Measurements from ENCODE around the gene KCNH3. TPM values are rescaled to one million over a fixed set of nuclear protein-coding genes. Genes with fewer than 3 reads are reported as not detected.
"Not testable (repeated sequence)": the region's sequence is repeated elsewhere in the genome, so short reads cannot be mapped to it uniquely, and the experiment has no call there.

The KCNH3 gene
- total RNA-seq, 1 donor from 2014 or later, result 0.19 TPM

GRCh38 chr12:49527361-49528130, 11.3 kb upstream of the KCNH3 start:
- DNase-seq (ENCODE audit: low spot score), result no peak

GRCh38 chr12:49529414-49529813, 9.4 kb upstream of the KCNH3 start:
- DNase-seq (ENCODE audit: low spot score), result no peak

GRCh38 chr12:49531745-49532144, 7.1 kb upstream of the KCNH3 start:
- DNase-seq (ENCODE audit: low spot score), result no peak

GRCh38 chr12:49533331-49533730, 5.5 kb upstream of the KCNH3 start:
- DNase-seq (ENCODE audit: low spot score), result peak; percentile 85

GRCh38 chr12:49534122-49534521, 4.7 kb upstream of the KCNH3 start:
- not testable (repeated sequence) for DNase-seq (ENCODE audit: low spot score)

- peak; percentile 39 for DNase-seq (ENCODE audit: low spot score)
Measured at GRCh38 chr12:49534731-49535278, 4.0 kb upstream of the KCNH3 start.

GRCh38 chr12:49535921-49536525, 2.8 kb upstream of the KCNH3 start:
- peak; percentile 30 for DNase-seq (ENCODE audit: low spot score)

GRCh38 chr12:49536526-49537071, 2.2 kb upstream of the KCNH3 start:
- no peak for DNase-seq (ENCODE audit: low spot score)

- DNase-seq (ENCODE audit: low spot score), result no peak
Measured at GRCh38 chr12:49537231-49537751, 1.5 kb upstream of the KCNH3 start.

GRCh38 chr12:49537752-49538509, 899 bp upstream of the KCNH3 start:
- peak; percentile 91 for DNase-seq (ENCODE audit: low spot score)

GRCh38 chr12:49539406-49540228, 787 bp downstream of the KCNH3 start:
- peak; percentile 85 for DNase-seq (ENCODE audit: low spot score)

- peak; percentile 68 for DNase-seq (ENCODE audit: low spot score)
Measured at GRCh38 chr12:49540229-49541139, 1.7 kb downstream of the KCNH3 start.

- peak; percentile 85 for DNase-seq (ENCODE audit: low spot score)
Measured at GRCh38 chr12:49541140-49541861, 2.5 kb downstream of the KCNH3 start.

GRCh38 chr12:49541911-49542505, 3.2 kb downstream of the KCNH3 start:
- peak; percentile 77 for DNase-seq (ENCODE audit: low spot score)

GRCh38 chr12:49542592-49543160, 3.8 kb downstream of the KCNH3 start:
- DNase-seq (ENCODE audit: low spot score), result peak; percentile 86

- DNase-seq (ENCODE audit: low spot score), result peak; percentile 77
Measured at GRCh38 chr12:49543221-49543913, 4.5 kb downstream of the KCNH3 start.
